Natural killer cell (primary cell): ENCODE data around the gene NR6A1. TPM values are rescaled to one million over a fixed set of nuclear protein-coding genes. Genes with fewer than 3 reads are reported as not detected.

Experiments
- ATAC-seq, 3 donors: fragments of 150-1000 bp in 2 of 3; fragments of 200-7000 bp in 1 of 3; cut with Tn5 transposase; 1 replicate in 1 of 3; 2 replicates in 2 of 3; pipeline ENCODE4 v1.10.0; 2021; ENCODE audit warnings: mild to moderate bottlenecking in 2 of 3, moderate library complexity in 2 of 3
- DNase-seq, 2 donors: peaks; one replicate each; pipeline versions ENCODE4 v3.0.0 to v3.0.0-alpha.2; 2013 to 2021; ENCODE audit warnings: mixed read lengths in 1 of 2
- H3K27ac ChIP-seq: one replicate; pipeline ENCODE4 v1.5.1; 2013; ENCODE audit warnings: mild to moderate bottlenecking, low read length
- H3K27me3 ChIP-seq: one replicate; pipeline ENCODE4 v1.6.1; 2013; ENCODE audit warnings: low read length; ENCODE audit not compliant: control insufficient read depth, insufficient read depth
- H3K36me3 ChIP-seq: one replicate; pipeline ENCODE4 v1.6.1; 2013; ENCODE audit warnings: low read length; ENCODE audit not compliant: control insufficient read depth, insufficient read depth
- H3K4me1 ChIP-seq: one replicate; pipeline ENCODE4 v1.6.1; 2013; ENCODE audit warnings: low read length; ENCODE audit not compliant: control insufficient read depth, insufficient read depth
- H3K4me3 ChIP-seq: one replicate; pipeline ENCODE4 v1.5.1; 2013; ENCODE audit warnings: low read length
- H3K9me3 ChIP-seq: one replicate; pipeline ENCODE4 v1.6.1; 2013; ENCODE audit warnings: low read length; ENCODE audit not compliant: control insufficient read depth, insufficient read depth
- H3K27ac Mint-ChIP-seq, 2 donors: one replicate each; pipeline ENCODE4 v1.8.0; 2022; ENCODE audit warnings: mild to moderate bottlenecking in 2 of 2, mixed read lengths in 2 of 2, moderate library complexity in 1 of 2
- H3K27me3 Mint-ChIP-seq, 2 donors: one replicate each; pipeline ENCODE4 v1.8.0; 2022; ENCODE audit warnings: low read depth in 2 of 2, mixed read lengths in 2 of 2
- H3K36me3 Mint-ChIP-seq: one replicate; pipeline ENCODE4 v1.8.0; 2022; ENCODE audit warnings: mixed read lengths
- H3K4me1 Mint-ChIP-seq, 2 donors: one replicate each; pipeline ENCODE4 v1.8.0; 2022; ENCODE audit warnings: mixed read lengths in 2 of 2
- H3K4me3 Mint-ChIP-seq: one replicate; pipeline ENCODE4 v1.8.0; 2022; ENCODE audit warnings: mild to moderate bottlenecking, moderate library complexity, mixed read lengths
- H3K9me3 Mint-ChIP-seq, 2 donors: one replicate each; pipeline ENCODE4 v1.8.0; 2022; ENCODE audit warnings: mixed read lengths in 2 of 2
- CTCF ChIP-seq: fragments of 200-600 bp; IDR thresholded peaks from one replicate; pipeline ENCODE4 v1.8.0; 2022; ENCODE audit warnings: antibody characterized with exemption
- WGBS: methylation state at CpG from one replicate; pipeline ENCODE4 v1.1.7; 2013; ENCODE audit warnings: missing lambda C conversion rate; ENCODE audit not compliant: insufficient coverage; 5-methylcytosine and 5-hydroxymethylcytosine counted together
- intact Hi-C: fragments of 100-400 bp; cut with micrococcal nuclease; formaldehyde crosslinking; loops from one replicate; pipeline ENCODE4 v1.14.2; 2022
- total RNA-seq, 4 donors: library from RNA; stranded (reverse); fragments of 120-200 nt in 1 of 4; gene quantifications; one replicate each; pipeline versions ENCODE4 v1.2.3 to v1.2.4, GENCODE V29; 2013 to 2022

The NR6A1 gene
- total RNA-seq, 3 donors from 2014 or later (not counting 1 experiment from before 2014, with no cell fraction given): 0.07 to 0.75 (median 0.49) TPM

GRCh38 chr9:124496463-124496862 lies 274.6 kb downstream of the NR6A1 start:
- WGBS: 38% methylated on average over 15 of the region's 15 CpGs
- no peak overlapping the region for H3K27ac ChIP-seq

GRCh38 chr9:124496075-124496449 lies 275.0 kb downstream of the NR6A1 start:
- Histone ChIP-seq H3K4me3 (no peak overlapping the region), H3K27me3 (no peaks in the 10 kb centered on the region), H3K36me3 (no peaks in the 10 kb centered on the region), H3K9me3 (no peaks in the 10 kb centered on the region), H3K27ac (no peak overlapping the region), H3K4me1 (peaks cover 23% of the 10 kb centered on the region)
- Mint-ChIP-seq H3K27me3 (peaks cover 0 to 9% of the 10 kb centered on the region in 2 donors), H3K27ac (peak overlapping the region; percentile 63 to 76), H3K4me3 (peak overlapping the region; percentile 75), H3K9me3 (no peaks in the 10 kb centered on the region), H3K36me3 (no peaks in the 10 kb centered on the region), H3K4me1 (peaks cover 11 to 22% of the 10 kb centered on the region in 2 donors)
- TF ChIP-seq CTCF: no peak
- 12% methylated on average over 3 of the region's 3 CpGs for WGBS
- intact Hi-C loops: no loop called here
- DNase-seq (peak in 1 of 2 donors; percentile 10), ATAC-seq (peak in 1 of 3 donors; percentile 53)

More at GRCh38 chr9:124496463-124496862, 274.6 kb downstream of the NR6A1 start:
- Mint-ChIP-seq H3K36me3 (no peaks in the 10 kb centered on the region), H3K9me3 (no peaks in the 10 kb centered on the region), H3K4me1 (peaks cover 11 to 22% of the 10 kb centered on the region in 2 donors), H3K27me3 (peaks cover 0 to 9% of the 10 kb centered on the region in 2 donors), H3K4me3 (peak overlapping the region; percentile 75), H3K27ac (peak overlapping the region in 1 of 2 donors; percentile 76)
- H3K36me3 ChIP-seq: no peaks in the 10 kb centered on the region
- peak in 1 of 3 donors; percentile 48 for ATAC-seq
- no peak for DNase-seq
- TF ChIP-seq CTCF: no peak
- H3K27me3 ChIP-seq: no peaks in the 10 kb centered on the region
- no peak overlapping the region for H3K4me3 ChIP-seq
- peaks cover 23% of the 10 kb centered on the region for H3K4me1 ChIP-seq
- H3K9me3 ChIP-seq: no peaks in the 10 kb centered on the region
- intact Hi-C loops: no loop called here

- ATAC-seq (peak in 1 of 3 donors; percentile 36), DNase-seq (no peak)
- intact Hi-C loops: no loop called here
- H3K4me1 ChIP-seq: peaks cover 23% of the 10 kb centered on the region
- H3K4me1 Mint-ChIP-seq: peaks cover 11 to 22% of the 10 kb centered on the region in 2 donors
- 61% methylated on average over 31 of the region's 31 CpGs for WGBS
- no peak overlapping the region for H3K27ac ChIP-seq
- H3K4me3 Mint-ChIP-seq: peak overlapping the region; percentile 75
- no peak overlapping the region for H3K4me3 ChIP-seq
- no peaks in the 10 kb centered on the region for H3K36me3 Mint-ChIP-seq
- no peaks in the 10 kb centered on the region for H3K9me3 Mint-ChIP-seq
- TF ChIP-seq CTCF: no peak
- peaks cover 0 to 4% of the 10 kb centered on the region in 2 donors for H3K27me3 Mint-ChIP-seq
- peak overlapping the region; percentile 63 to 76 for H3K27ac Mint-ChIP-seq
- no peaks in the 10 kb centered on the region for H3K27me3 ChIP-seq
- H3K9me3 ChIP-seq: no peaks in the 10 kb centered on the region
- H3K36me3 ChIP-seq: no peaks in the 10 kb centered on the region
These were observed 275.7 kb downstream of the NR6A1 start for GRCh38 chr9:124495126-124496074.
